Measurements from ENCODE around the gene TMEM255B.

TMEM255B gene

DNA sequence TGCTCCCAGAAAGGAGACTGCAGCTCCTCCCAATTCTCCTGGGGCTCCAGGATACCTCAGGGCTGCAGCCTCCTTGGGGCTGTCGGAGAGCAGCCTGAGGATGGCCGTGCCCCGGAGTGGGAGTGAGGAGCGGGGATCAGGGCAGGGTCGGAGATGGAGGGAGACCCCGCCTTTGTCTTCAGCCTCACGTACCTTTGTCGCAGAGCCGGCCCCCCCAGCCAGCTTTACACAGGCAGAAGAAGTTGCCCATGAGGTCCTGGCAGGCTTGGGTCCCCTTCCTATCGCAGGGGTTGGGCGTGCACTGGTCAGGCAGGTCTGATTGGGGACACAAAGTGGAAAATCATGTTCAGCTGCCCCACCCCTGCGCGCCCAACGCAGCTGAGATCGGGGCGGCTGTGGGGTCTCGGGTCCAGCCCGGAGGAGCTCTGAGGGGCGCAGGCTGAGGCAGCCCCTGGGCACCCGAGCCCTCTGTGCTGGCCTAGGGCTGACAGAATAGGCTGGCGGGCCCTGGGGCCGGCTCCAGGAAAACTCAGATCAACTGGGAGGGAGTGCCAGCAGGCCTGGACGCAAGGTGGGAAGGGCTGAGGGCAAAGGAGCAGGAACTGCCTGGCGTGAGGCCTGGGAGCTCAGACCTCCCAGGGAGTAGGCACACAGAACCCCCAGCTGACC is 80.6 kb downstream of the TMEM255B start:
- TF ChIP-seq NFRKB (IDR thresholded peaks at IDR 0.05) (no peak), FOXK2 (IDR thresholded peaks at IDR 0.05) (no peak), FOXM1 (IDR thresholded peaks at IDR 0.05; ENCODE audit: borderline replicate concordance) (no peak), ZNF384 (IDR thresholded peaks at IDR 0.05) (no peak), FOXA1 (IDR thresholded peaks at IDR 0.05) (no peak), SP1 (IDR thresholded peaks at IDR 0.05) (no peak), HDGF (IDR thresholded peaks at IDR 0.05; ENCODE audit: borderline replicate concordance) (no peak), BHLHE40 (IDR thresholded peaks at IDR 0.05; ENCODE audit: borderline replicate concordance) (no peak), L3MBTL2 (conservative IDR thresholded peaks at IDR 0.05) (no peak), TARDBP (IDR thresholded peaks at IDR 0.05) (no peak)
- ChIA-PET CTCF (interaction anchor here (0.7 kb wide), 1 partner anchor 15 kb away, joined by 3 read pairs; no protein-coding TSS in a partner anchor), POLR2A (no interaction called here)
- no peak for DNase-seq (ENCODE audit: extremely low spot score)

GRCh38 chr13:113840541-113841352 is 81.7 kb downstream of the TMEM255B start:
- ChIA-PET POLR2A (no interaction called here), CTCF (interaction anchor here (0.7 kb wide), 1 partner anchor 16 kb away, joined by 3 read pairs; no protein-coding TSS in a partner anchor)
- TF ChIP-seq PKNOX1 (IDR thresholded peaks at IDR 0.05) (no peak), SP1 (IDR thresholded peaks at IDR 0.05) (no peak), CTBP1 (IDR thresholded peaks at IDR 0.05; ENCODE audit: borderline replicate concordance) (no peak), ZNF384 (IDR thresholded peaks at IDR 0.05) (no peak), ARNT (IDR thresholded peaks at IDR 0.05) (no peak), L3MBTL2 (conservative IDR thresholded peaks at IDR 0.05) (no peak), BHLHE40 (IDR thresholded peaks at IDR 0.05; ENCODE audit: borderline replicate concordance) (no peak), NFRKB (IDR thresholded peaks at IDR 0.05) (no peak), SUZ12 (IDR thresholded peaks at IDR 0.05) (no peak)
- no peak for DNase-seq (ENCODE audit: extremely low spot score)

- ChIA-PET CTCF (no interaction called here), POLR2A (no interaction called here)
- TF ChIP-seq HDGF (IDR thresholded peaks at IDR 0.05; ENCODE audit: borderline replicate concordance) (no peak), SP1 (IDR thresholded peaks at IDR 0.05) (no peak), BHLHE40 (IDR thresholded peaks at IDR 0.05; ENCODE audit: borderline replicate concordance) (no peak)
- no peak for DNase-seq (ENCODE audit: extremely low spot score)
Measured at GRCh38 chr13:113841353-113841650, 82.3 kb downstream of the TMEM255B start.

DNA sequence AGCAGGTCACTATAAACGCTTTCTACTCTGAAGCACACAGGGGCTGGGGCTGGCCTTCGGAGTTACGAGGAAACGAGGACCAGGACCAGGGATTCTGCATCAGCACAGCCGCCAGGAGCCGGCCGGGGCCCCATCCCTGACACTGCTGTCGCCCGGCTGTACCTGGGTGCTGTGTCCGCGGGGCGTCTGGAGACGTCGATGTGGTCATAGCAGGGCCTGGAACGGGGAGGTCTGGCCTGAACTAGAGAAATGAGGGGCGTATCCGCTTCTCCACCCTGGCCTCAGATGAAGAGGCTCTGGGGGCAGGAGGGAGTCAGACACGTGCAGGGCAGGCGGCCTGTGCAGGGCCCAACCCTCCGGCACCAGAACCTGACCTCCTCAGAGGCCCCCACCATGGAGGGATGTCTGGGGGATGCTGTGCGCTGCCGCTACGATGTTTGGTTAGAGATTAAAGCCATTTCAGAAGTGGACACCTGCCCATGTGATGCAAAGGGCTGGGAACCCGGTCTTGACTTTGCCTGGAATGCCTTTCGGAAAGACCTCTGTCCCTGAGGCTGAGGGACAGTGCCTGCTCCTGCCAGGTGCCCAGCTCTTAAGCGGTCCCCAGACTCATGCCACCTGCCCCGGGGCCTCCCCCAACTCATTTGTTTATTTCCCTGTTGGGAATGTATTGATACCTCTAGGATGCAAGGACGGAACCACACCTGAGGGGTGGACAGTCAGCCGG is 83.5 kb downstream of the TMEM255B start:
- TF ChIP-seq HDGF (IDR thresholded peaks at IDR 0.05; ENCODE audit: borderline replicate concordance) (no peak), L3MBTL2 (conservative IDR thresholded peaks at IDR 0.05) (no peak), BHLHE40 (IDR thresholded peaks at IDR 0.05; ENCODE audit: borderline replicate concordance) (no peak), PKNOX1 (IDR thresholded peaks at IDR 0.05) (no peak)
- ChIA-PET POLR2A (no interaction called here), CTCF (interaction anchor here (0.6 kb wide), 1 partner anchor 11 kb away, joined by 3 read pairs; no protein-coding TSS in a partner anchor)

GRCh38 chr13:113843063-113843654 is 84.1 kb downstream of the TMEM255B start:
- ChIA-PET CTCF (no interaction called here), POLR2A (no interaction called here)
- TF ChIP-seq FOXK2 (IDR thresholded peaks at IDR 0.05) (no peak), SP1 (IDR thresholded peaks at IDR 0.05) (no peak), ZNF384 (IDR thresholded peaks at IDR 0.05) (no peak), FOXA1 (IDR thresholded peaks at IDR 0.05) (no peak), ELF4 (IDR thresholded peaks at IDR 0.05) (no peak), LEF1 (IDR thresholded peaks at IDR 0.05; ENCODE audit: borderline replicate concordance) (no peak), TARDBP (IDR thresholded peaks at IDR 0.05) (no peak)
- no peak for DNase-seq (ENCODE audit: extremely low spot score)

More for the DNA sequence above, 83.5 kb downstream of the TMEM255B start:
- DNase-seq (ENCODE audit: extremely low spot score) = no peak

GRCh38 chr13:113843864-113844556 is 85.0 kb downstream of the TMEM255B start:
- no peak for DNase-seq (ENCODE audit: extremely low spot score)
- CTCF ChIA-PET = no interaction called here
- POLR2A ChIA-PET = no interaction called here
- TF ChIP-seq LEF1 (IDR thresholded peaks at IDR 0.05; ENCODE audit: borderline replicate concordance) (no peak), HDGF (IDR thresholded peaks at IDR 0.05; ENCODE audit: borderline replicate concordance) (no peak), TARDBP (IDR thresholded peaks at IDR 0.05) (no peak), SUZ12 (IDR thresholded peaks at IDR 0.05) (no peak), CTBP1 (IDR thresholded peaks at IDR 0.05; ENCODE audit: borderline replicate concordance) (no peak), SP1 (IDR thresholded peaks at IDR 0.05) (no peak), BHLHE40 (IDR thresholded peaks at IDR 0.05; ENCODE audit: borderline replicate concordance) (no peak), FOXK2 (IDR thresholded peaks at IDR 0.05) (no peak), FOXM1 (IDR thresholded peaks at IDR 0.05; ENCODE audit: borderline replicate concordance) (no peak), ZNF384 (IDR thresholded peaks at IDR 0.05) (no peak), ELF4 (IDR thresholded peaks at IDR 0.05) (no peak), NFRKB (IDR thresholded peaks at IDR 0.05) (no peak), L3MBTL2 (conservative IDR thresholded peaks at IDR 0.05) (no peak), FOXA1 (IDR thresholded peaks at IDR 0.05) (no peak), ARNT (IDR thresholded peaks at IDR 0.05) (no peak), PKNOX1 (IDR thresholded peaks at IDR 0.05) (no peak)
